Adipose tissue (tissue), 3 donors: ENCODE results near the gene DAPK1. TPM values are rescaled to one million over a fixed set of nuclear protein-coding genes. Genes with fewer than 3 reads are reported as not detected.

ENCODE experiments used
- H3K27ac ChIP-seq: one replicate; pipeline ENCODE4 v1.5.1; 2013; ENCODE audit warnings: low read depth, low read length
- WGBS, 3 donors: extraction: QIAGEN DNeasy Blood & Tissue Kit; methylation state at CpG; one replicate each; pipeline ENCODE4 v1.1.7; 2013; 5-methylcytosine and 5-hydroxymethylcytosine counted together
- polyA plus RNA-seq, 3 donors: library from polyadenylated mRNA; stranded (reverse); fragments of 200-250 nt; gene quantifications; one replicate each; pipeline ENCODE4 v1.2.3, GENCODE V29; 2013
- donor health status: healthy with polysubstance abuse.
- donor health status: Bipolar disorder and iron deficiency.
- donor health status: healthy.

Gene DAPK1
- polyA plus RNA-seq, 3 donors = 7.4 to 39.8 (median 12.8) TPM

- WGBS, 3 donors = 51 to 74% (median 67%) methylated on average over 13 of the region's 13 CpGs
- H3K27ac ChIP-seq = no peak overlapping the region
These were observed 100.2 kb downstream of the DAPK1 start for GRCh38 chr9:87597710-87598443.

- no peak overlapping the region for H3K27ac ChIP-seq
- 28 to 66% (median 61%) methylated on average over 17 of the region's 17 CpGs for WGBS, 3 donors
These were observed 102.4 kb downstream of the DAPK1 start for GRCh38 chr9:87599901-87600610.

DNA sequence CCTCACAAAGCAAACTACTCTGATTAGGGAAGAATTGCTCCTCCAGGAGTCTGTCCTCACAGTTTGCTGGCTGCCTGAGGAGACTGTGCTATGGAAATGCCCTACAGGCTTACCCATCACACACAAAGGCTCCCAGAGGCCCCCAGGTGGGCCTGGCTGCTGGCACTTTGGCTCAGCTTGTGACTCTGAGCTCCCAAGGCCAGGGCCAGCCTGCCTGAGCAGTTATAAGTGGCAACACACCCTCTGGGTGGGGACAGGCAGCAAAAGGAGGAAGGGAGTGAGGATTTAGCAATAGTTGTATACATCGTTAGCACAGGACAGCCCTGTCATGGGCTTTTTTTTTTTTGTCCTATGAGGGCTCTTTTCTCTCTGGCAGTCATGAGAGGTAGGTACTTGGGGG lies 103.5 kb downstream of the DAPK1 start:
- no peak overlapping the region for H3K27ac ChIP-seq

GRCh38 chr9:87601595-87601994 lies 103.9 kb downstream of the DAPK1 start:
- 80 to 92% (median 87%) methylated on average over 5 of the region's 5 CpGs for WGBS, 3 donors
- H3K27ac ChIP-seq = no peak overlapping the region

More for the DNA sequence above, 103.5 kb downstream of the DAPK1 start:
- 21 to 35% (median 35%) methylated on average over 1 of the region's 1 CpG for WGBS, 3 donors

DNA sequence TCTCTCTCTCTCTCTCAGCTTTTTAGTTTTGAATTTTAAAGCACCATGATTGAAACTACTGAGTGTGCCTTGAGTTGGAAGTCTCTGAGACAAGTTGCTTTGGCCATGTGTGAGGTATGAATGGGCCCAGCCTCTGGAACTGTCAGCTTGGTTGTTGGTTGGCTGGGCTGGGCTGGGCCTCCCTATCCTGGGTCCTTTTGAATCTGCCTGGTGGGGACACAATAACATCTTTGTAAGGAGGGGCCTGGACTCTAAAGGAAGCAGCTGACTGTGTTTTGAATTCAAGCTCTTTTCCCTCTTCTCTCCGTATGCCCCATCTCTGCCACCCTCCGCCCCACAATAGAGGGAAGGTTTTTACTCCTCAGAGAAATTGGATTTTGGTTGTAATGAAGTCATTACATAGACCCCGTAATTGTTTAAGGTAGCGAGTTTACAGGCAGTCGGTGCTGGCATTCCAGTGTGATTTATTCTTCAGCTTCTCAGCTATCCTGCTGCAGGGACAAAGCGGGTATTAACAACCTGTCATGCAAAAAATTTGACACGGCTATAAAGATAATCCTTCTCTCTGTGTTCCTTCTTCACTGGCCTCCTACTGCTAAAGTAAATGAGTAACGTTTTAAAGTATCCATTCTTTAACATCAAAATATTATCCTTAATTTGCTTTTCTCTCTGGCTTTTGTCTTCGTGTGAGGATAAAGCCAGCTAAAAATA lies 105.4 kb downstream of the DAPK1 start:
- 72 to 91% (median 90%) methylated on average over 9 of the region's 9 CpGs for WGBS, 3 donors
- H3K27ac ChIP-seq = no peak overlapping the region

DNA sequence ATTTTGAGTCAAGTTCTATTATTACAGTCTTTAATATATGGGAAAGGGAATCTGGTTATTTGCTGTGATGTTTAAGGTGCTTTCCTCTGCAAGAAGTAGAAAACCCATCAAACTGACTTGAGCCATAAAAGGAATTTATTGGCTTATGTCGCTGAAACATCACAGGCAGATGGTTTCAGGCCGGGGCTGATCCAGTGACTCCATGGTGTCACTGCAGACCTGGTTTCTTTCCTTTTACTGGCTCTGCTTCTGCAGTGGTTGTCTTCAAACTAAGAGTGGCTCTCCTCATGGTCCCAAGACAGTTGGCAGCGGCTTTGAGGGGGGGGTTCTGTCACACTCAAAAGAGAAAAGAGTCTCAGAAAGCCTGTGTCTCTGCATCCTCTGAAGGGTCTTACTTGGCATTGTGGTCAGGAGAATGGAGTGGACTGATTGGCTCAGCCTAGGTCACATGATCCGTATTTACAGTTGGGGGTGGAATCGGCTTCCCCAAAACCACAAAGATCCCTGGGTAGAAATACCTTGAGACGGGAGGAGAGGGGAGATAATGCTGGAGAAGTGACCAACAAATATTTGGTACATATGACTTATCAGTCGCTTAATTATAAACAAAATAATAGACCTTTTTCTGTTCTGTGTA lies 106.3 kb downstream of the DAPK1 start:
- no peak overlapping the region for H3K27ac ChIP-seq
- WGBS, 3 donors = 75 to 79% (median 78%) methylated on average over 7 of the region's 7 CpGs

DNA sequence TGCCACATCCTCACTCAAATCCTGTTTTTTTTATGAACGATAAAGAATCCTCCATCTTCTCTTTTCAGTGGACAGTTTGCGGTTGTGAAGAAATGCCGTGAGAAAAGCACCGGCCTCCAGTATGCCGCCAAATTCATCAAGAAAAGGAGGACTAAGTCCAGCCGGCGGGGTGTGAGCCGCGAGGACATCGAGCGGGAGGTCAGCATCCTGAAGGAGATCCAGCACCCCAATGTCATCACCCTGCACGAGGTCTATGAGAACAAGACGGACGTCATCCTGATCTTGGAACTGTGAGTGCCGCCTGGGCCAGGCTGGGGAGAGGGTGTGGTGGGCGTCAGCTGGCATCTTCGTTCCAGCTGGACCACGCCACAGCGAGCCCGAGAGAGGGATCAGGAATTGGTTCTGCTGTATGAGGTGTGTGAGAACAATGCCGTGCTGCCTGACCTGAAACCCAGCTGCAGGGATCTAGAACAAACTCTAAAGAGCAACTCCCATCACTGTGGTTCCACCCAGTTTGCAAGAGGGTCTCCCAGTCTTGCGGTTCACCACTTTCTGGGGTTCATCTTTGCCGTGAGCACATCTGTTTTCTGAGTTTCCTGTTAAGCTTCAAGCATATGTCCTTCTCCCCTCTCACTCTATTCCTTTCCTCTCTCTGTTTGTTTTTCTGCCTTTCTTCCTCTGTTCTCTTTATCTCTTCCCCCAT lies 107.4 kb downstream of the DAPK1 start:
- WGBS, 3 donors = 82 to 93% (median 83%) methylated on average over 23 of the region's 23 CpGs
- no peak overlapping the region for H3K27ac ChIP-seq

DNA sequence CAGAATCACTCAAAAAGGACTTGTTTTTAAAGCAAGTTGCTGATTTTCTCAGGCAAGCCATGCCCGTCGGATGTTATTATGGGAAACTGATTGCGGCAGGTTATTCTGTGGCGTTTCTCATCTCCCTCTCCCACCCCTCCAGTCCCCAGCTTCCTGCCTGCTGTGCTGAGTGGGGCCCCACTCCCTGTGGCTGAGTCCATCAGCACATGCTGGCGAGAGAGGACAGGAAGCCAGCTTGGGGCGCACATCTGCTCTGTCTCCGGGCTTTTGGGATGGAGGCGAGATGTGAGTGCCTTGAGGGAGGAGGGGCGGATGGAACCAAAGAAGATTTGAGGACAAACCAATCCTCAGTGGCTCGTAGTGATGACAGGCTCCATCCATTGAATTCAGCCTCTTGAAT lies 108.0 kb downstream of the DAPK1 start:
- WGBS, 3 donors = 52 to 92% (median 62%) methylated on average over 10 of the region's 10 CpGs
- no peak overlapping the region for H3K27ac ChIP-seq

DNA sequence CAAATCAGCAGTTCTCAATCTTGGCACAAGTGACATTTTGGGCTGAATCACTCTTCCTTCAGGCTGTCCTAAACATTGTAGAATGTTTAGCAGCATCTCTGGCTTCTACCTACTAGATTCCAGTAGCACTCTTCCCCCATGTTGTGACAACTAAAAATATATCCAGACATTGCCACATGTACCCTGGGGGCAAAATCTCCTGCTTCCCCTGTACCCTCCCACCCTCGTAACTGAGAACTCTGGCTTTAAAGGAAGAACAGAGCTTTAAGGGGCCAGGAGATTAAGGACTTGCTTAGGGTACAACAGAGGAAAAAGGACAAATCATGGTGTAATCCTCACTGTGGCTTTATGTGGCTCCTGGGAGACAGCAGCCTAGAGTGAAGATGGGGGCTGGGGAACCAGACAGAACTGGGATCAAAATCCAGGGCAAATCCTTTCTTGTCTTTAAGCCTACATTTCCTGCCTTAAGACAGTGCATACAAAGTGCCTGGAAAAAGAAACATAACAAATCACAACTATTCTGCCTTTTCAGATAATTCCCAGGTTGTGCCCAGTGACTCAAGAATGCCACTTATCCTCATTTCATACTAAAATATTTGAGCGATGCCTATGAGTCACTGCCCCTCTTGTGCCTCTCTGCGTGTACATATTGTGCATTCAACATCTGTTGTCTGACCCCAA lies 109.3 kb downstream of the DAPK1 start:
- no peak overlapping the region for H3K27ac ChIP-seq
- 76 to 85% (median 83%) methylated on average over 3 of the region's 3 CpGs for WGBS, 3 donors

DNA sequence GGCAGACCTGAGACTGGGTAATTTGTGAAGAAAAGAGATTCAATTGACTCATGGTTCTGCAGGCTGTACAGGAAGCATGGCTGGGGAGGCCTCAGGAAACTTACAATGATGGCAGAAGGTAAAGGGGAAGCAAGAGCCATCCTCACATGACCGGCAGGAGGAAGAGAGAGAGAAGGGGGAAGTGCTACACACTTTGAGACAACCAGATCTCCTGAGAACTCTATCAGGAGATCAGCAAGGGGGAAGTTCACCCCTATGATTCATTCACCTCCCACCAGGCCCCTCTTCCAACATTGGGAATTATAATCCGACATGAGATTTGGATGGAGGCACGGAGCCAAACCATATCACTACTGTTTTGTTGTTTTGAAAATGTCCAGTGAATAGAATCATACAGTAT lies 110.2 kb downstream of the DAPK1 start:
- no peak overlapping the region for H3K27ac ChIP-seq
- 65 to 88% (median 71%) methylated on average over 3 of the region's 3 CpGs for WGBS, 3 donors

DNA sequence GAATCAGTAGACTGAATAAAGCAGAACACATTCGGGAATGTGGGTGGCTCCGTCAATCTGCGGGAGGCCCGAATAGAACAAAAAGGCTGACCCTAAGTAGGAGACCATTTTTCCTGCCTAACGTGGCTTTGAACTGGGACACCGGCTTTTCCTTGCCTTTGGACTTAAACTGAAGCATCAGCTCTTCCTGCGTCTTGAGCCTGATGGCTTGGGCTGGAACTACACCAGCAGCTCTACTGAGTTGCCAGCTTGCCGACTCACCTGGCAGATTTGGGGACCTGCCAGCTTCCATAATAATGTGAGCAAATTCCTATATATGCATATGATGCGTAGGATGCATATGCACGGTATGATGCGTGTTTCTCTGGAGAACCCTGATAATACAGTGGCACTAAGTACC lies 111.3 kb downstream of the DAPK1 start:
- H3K27ac ChIP-seq = no peak overlapping the region
- WGBS, 3 donors = 91 to 95% (median 93%) methylated on average over 11 of the region's 11 CpGs

DNA sequence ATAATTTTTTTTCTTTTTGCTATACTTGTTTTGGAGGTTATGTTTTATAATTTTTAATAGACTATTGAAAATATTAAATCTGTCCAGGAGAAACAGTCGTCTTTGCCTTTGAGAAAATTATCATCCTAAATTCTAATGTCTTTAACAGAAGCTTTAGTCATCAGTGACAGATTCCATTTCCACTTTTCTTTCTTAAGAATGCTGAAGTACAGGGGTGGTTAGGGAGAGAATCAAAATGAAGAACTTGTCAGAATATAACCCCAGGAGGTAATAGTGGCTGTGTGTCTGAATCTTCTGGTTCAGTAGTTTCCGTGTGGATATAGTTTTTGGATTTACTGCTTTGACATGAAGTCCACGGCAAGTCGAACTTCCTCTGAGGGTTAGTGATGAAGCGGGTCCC lies 111.8 kb downstream of the DAPK1 start:
- WGBS, 3 donors = 85 to 93% (median 93%) methylated on average over 5 of the region's 5 CpGs
- H3K27ac ChIP-seq = no peak overlapping the region

DNA sequence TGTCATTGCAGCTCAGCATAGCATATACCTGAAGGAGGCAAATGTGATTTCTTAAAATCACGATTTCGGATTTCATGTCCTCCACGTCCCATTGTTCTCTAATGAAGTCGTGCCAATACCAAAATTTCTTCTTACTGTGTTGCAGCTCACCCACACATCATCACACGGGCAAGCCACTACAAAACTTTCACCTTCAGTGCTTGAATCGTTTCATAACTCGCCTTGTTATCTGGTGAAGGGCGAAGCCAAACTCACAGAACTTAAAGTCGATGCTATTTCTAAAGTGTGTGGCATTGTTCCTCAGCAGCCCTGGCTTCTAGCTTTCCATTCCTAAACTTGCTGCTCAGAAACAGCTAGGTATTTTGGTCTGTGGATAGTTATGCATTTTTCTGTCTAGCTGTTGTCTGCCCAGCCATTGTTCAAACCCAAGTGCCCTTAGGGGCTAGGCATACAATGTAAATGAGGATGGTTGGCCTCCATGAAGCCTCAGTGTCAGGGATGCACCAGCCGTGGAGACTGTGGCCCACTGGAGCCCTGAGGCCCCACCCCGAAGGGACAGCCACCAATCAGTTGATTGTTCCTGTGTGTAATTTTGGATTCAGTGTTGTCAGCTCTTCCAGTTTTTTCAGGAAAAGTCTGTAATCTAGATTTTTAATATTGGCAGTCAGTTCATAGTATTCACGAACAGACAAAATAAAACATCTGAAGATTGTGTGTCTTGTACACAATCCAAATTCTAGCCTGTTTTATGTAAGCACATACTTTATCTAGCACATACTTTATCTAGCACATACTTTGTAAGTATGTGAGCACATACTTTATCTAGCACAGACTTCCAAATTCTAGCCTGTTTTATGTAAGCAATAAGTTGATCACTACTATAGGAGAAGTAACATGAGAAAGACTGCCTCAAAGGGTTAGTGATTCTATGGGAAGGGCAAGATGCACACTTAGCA lies 112.8 kb downstream of the DAPK1 start:
- no peak overlapping the region for H3K27ac ChIP-seq

DNA sequence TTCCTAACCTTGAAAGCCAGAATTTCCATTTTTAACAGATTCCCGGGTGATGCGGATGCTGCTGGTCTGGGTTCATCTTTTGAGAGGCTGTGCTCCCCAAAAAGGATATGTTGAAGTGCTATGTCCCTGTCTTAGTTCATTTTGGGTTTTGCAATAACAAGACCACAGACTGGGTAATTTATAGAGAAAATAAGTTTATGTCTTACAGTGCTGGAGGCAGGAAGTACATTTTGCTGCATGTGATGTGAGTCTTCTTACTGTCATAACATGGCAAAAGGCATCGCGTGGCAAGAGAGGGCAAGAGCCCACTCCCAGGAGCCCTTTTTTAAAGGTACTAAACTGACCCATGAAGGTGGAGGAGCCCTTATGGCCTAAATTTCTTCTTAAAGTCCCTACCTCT lies 114.1 kb downstream of the DAPK1 start:
- 65 to 87% (median 77%) methylated on average over 4 of the region's 4 CpGs for WGBS, 3 donors
- H3K27ac ChIP-seq = no peak overlapping the region

More for the DNA sequence above, 112.8 kb downstream of the DAPK1 start:
- WGBS, 3 donors = 78 to 84% (median 81%) methylated on average over 12 of the region's 12 CpGs

- WGBS, 3 donors = 93 to 98% (median 97%) methylated on average over 3 of the region's 3 CpGs
These were observed 114.9 kb downstream of the DAPK1 start for GRCh38 chr9:87612536-87612935.

GRCh38 chr9:87613265-87614111 lies 115.8 kb downstream of the DAPK1 start:
- WGBS, 3 donors = 35 to 48% (median 48%) methylated on average over 11 of the region's 11 CpGs
- no peak overlapping the region for H3K27ac ChIP-seq

More at GRCh38 chr9:87612536-87612935, 114.9 kb downstream of the DAPK1 start:
- H3K27ac ChIP-seq = no peak overlapping the region
